K562 (cell line): ENCODE results near the gene IL4I1. TPM values are rescaled to one million over a fixed set of nuclear protein-coding genes. Genes with fewer than 3 reads are reported as not detected.
A peak's percentile ranks its signal among the peaks of the same experiment; 100 is the strongest.

ENCODE experiments used
- BHLHE40 ChIP-seq: IDR thresholded peaks from 2 replicates; pipeline ENCODE4 v1.6.1; 2011; ENCODE audit warnings: low read length, improper control_type of control experiment
- CAMTA2 ChIP-seq: fragments of 250-450 bp; sonication (Bioruptor Pico); conservative IDR thresholded peaks from 2 replicates; pipeline ENCODE4 v1.5.1; 2022
- CBX2 ChIP-seq: fragments of 200-600 bp; sonication (generic); IDR thresholded peaks from one replicate; pipeline ENCODE4 v1.6.1; 2012; ENCODE audit warnings: mild to moderate bottlenecking, low read length, inconsistent platforms; ENCODE audit not compliant: insufficient read depth, poor library complexity, severe bottlenecking
- DPF2 ChIP-seq: fragments of 450-650 bp; IDR thresholded peaks from 2 replicates; pipeline ENCODE4 v1.6.1; 2016
- E2F3 ChIP-seq: fragments of 250-450 bp; sonication (Bioruptor Pico); IDR thresholded peaks from 2 replicates; pipeline ENCODE4 v1.4.0; 2020; ENCODE audit warnings: mild to moderate bottlenecking
- ELK3 ChIP-seq: fragments of 450-650 bp; formaldehyde crosslinking; IDR thresholded peaks from 2 replicates; pipeline ENCODE4 v1.4.0; 2020; ENCODE audit warnings: mild to moderate bottlenecking
- GABPB2 ChIP-seq: fragments of 250-450 bp; sonication (Bioruptor Pico); conservative IDR thresholded peaks from 2 replicates; pipeline ENCODE4 v1.5.1; 2021; ENCODE audit warnings: mild to moderate bottlenecking
- GTF2B ChIP-seq: IDR thresholded peaks from 2 replicates; pipeline ENCODE4 v1.6.1; 2011; ENCODE audit not compliant: insufficient read length; ENCODE audit errors: extremely low read depth
- MED1 ChIP-seq: sonication (generic); formaldehyde crosslinking; IDR thresholded peaks from 2 replicates; pipeline ENCODE4 v1.8.1; 2023; ENCODE audit warnings: missing genetic modification reagents, borderline replicate concordance
- SMAD4 ChIP-seq: fragments of 250-450 bp; sonication (Bioruptor Pico); conservative IDR thresholded peaks from 2 replicates; pipeline ENCODE4 v1.8.0; 2021; ENCODE audit warnings: inconsistent platforms, mild to moderate bottlenecking, moderate library complexity
- TEAD1 ChIP-seq, 2 experiments: fragments of 450-650 bp in 1 of 2; sonication (generic) in 1 of 2; formaldehyde crosslinking; IDR thresholded peaks; 2 replicates each; pipeline versions ENCODE4 v1.4.0 to v1.8.0; 2020 to 2022; ENCODE audit warnings: mild to moderate bottlenecking in 2 of 2, missing genetic modification reagents in 1 of 2
- ZBTB2 ChIP-seq: fragments of 450-650 bp; IDR thresholded peaks from 2 replicates; pipeline ENCODE4 v1.6.1; 2016; ENCODE audit warnings: antibody characterized with exemption
- ZNF277 ChIP-seq: fragments of 250-450 bp; sonication (Bioruptor Pico); IDR thresholded peaks from 2 replicates; pipeline ENCODE4 v1.8.0; 2022; ENCODE audit warnings: inconsistent platforms, mild to moderate bottlenecking, moderate library complexity, borderline replicate concordance
- ZNF316 ChIP-seq: fragments of 450-650 bp; IDR thresholded peaks from 2 replicates; pipeline ENCODE4 v1.6.1; 2016
- ZNF77 ChIP-seq: fragments of 250-450 bp; sonication (Bioruptor Pico); IDR thresholded peaks from 2 replicates; pipeline ENCODE4 v1.5.0; 2020
- ZNF79 ChIP-seq: fragments of 250-450 bp; sonication (Bioruptor Pico); IDR thresholded peaks from 2 replicates; pipeline ENCODE4 v1.4.0; 2020; ENCODE audit warnings: low read depth, mild to moderate bottlenecking, moderate library complexity
- polyA plus RNA-seq, 8 experiments: library from polyadenylated mRNA; depleted of rRNA in 4 of 8; stranded (reverse) in 5 of 8; unstranded in 3 of 8; fragments of >200 nt; fragmentation: Nextera tagmentation in 2 of 8; fragmentation: Illumina TruSeq in 1 of 8; extraction: Ambion mirVana in 2 of 8; extraction: Trizol in 1 of 8; gene quantifications; 2 replicates each; pipeline versions ENCODE4 v1.2.1 to v1.2.3, GENCODE V29; 2011 to 2014; ENCODE audit warnings: inconsistent platforms in 1 of 8, missing spikeins in 1 of 8
- total RNA-seq, 7 experiments: library from RNA; depleted of rRNA in 6 of 7; stranded (reverse); fragments of >200 nt in 6 of 7; fragmentation: Illumina TruSeq in 2 of 7; extraction: Trizol in 2 of 7; gene quantifications; 2 replicates each; pipeline versions ENCODE4 v1.2.1 to v1.2.3, GENCODE V29; 2011 to 2021; ENCODE audit warnings: low replicate concordance in 1 of 7
- TF ChIP-seq, protein P1 (sequence below): sonication (generic); formaldehyde crosslinking; IDR thresholded peaks from 2 replicates; pipeline ENCODE4 v1.4.0; 2020; ENCODE audit warnings: mild to moderate bottlenecking, missing genetic modification reagents
- TF ChIP-seq, protein P2 (sequence below): fragments of 250-450 bp; sonication (Bioruptor Pico); IDR thresholded peaks from 2 replicates; pipeline ENCODE4 v1.5.0; 2021; ENCODE audit warnings: mild to moderate bottlenecking, borderline replicate concordance

IL4I1 gene
- total and polyA plus RNA-seq, 9 of the 15 experiments (the other 6 are each of a cell fraction or from before 2014, with no cell fraction given), result 0.06 to 0.95 (median 0.43) TPM; not detected in 2

- TF ChIP-seq MED1 (CRISPR knock-in tag), result no peak
- no peak for TF ChIP-seq CAMTA2 (CRISPR knock-in tag)
- peak; percentile 67 for TF ChIP-seq ZNF316
- TF ChIP-seq GABPB2, result no peak
- no peak for TF ChIP-seq CBX2
- no peak for TF ChIP-seq ZNF77 (CRISPR knock-in tag)
- TF ChIP-seq, protein P1, sequence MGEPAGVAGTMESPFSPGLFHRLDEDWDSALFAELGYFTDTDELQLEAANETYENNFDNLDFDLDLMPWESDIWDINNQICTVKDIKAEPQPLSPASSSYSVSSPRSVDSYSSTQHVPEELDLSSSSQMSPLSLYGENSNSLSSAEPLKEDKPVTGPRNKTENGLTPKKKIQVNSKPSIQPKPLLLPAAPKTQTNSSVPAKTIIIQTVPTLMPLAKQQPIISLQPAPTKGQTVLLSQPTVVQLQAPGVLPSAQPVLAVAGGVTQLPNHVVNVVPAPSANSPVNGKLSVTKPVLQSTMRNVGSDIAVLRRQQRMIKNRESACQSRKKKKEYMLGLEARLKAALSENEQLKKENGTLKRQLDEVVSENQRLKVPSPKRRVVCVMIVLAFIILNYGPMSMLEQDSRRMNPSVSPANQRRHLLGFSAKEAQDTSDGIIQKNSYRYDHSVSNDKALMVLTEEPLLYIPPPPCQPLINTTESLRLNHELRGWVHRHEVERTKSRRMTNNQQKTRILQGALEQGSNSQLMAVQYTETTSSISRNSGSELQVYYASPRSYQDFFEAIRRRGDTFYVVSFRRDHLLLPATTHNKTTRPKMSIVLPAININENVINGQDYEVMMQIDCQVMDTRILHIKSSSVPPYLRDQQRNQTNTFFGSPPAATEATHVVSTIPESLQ (CRISPR knock-in tag), result 0 out of 2 replicates have a peak, but pooled peaks have one; percentile 55
- TF ChIP-seq SMAD4 (CRISPR knock-in tag), result no peak
- TF ChIP-seq ELK3 (CRISPR knock-in tag), result no peak
- no peak for TF ChIP-seq GTF2B
- no peak for TF ChIP-seq ZNF277 (CRISPR knock-in tag)
- no peak; the same call in 1 of the 2 replicates for TF ChIP-seq DPF2
- TF ChIP-seq ZNF79 (CRISPR knock-in tag), result no peak
- TF ChIP-seq E2F3 (CRISPR knock-in tag), result no peak
- TF ChIP-seq ZBTB2, result peak; percentile 86
- peak; percentile 98 for TF ChIP-seq BHLHE40
- peak in 1 of 2 experiments; percentile 15; a peak in 1 of 4 replicates for TF ChIP-seq TEAD1 (CRISPR knock-in tag; IDR thresholded peaks at IDR 0.05)
- TF ChIP-seq, protein P2, sequence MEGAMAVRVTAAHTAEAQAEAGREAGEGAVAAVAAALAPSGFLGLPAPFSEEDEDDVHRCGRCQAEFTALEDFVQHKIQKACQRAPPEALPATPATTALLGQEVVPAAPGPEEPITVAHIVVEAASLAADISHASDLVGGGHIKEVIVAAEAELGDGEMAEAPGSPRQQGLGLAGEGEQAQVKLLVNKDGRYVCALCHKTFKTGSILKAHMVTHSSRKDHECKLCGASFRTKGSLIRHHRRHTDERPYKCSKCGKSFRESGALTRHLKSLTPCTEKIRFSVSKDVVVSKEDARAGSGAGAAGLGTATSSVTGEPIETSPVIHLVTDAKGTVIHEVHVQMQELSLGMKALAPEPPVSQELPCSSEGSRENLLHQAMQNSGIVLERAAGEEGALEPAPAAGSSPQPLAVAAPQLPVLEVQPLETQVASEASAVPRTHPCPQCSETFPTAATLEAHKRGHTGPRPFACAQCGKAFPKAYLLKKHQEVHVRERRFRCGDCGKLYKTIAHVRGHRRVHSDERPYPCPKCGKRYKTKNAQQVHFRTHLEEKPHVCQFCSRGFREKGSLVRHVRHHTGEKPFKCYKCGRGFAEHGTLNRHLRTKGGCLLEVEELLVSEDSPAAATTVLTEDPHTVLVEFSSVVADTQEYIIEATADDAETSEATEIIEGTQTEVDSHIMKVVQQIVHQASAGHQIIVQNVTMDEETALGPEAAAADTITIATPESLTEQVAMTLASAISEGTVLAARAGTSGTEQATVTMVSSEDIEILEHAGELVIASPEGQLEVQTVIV, result no peak
Measured at GRCh38 chr19:49877020-49877878, 19.4 kb downstream of the IL4I1 start, which contains the start of the genes AKT1S1 and TBC1D17 (continued).
